Measurements from ENCODE around the gene RAB7A. TPM values are rescaled to one million over a fixed set of nuclear protein-coding genes. Genes with fewer than 3 reads are reported as not detected.

Gene RAB7A
- total RNA-seq, 1 experiment from 2014 or later, result 284 TPM

GRCh38 chr3:128807186-128807830 is 81.3 kb downstream of the RAB7A start:
- no peak for TF ChIP-seq CTCF (IDR thresholded peaks at IDR 0.05; ENCODE audit: insufficient read depth in 1 of 2, low read depth in 1 of 2, low read length in 1 of 2, severe bottlenecking in 1 of 2, unreplicated experiment in 1 of 2)
- Mint-ChIP-seq H3K27ac (ENCODE audit: unreplicated experiment) (no peak overlapping the region), H3K4me1 (ENCODE audit: low read depth, unreplicated experiment) (no peaks in the 10 kb centered on the region), H3K27me3 (ENCODE audit: insufficient read depth, unreplicated experiment) (no peaks in the 10 kb centered on the region), H3K4me3 (ENCODE audit: unreplicated experiment) (no peak overlapping the region), H3K9me3 (ENCODE audit: unreplicated experiment) (no peaks in the 10 kb centered on the region), H3K36me3 (ENCODE audit: insufficient read depth, unreplicated experiment) (peaks cover 72% of the 10 kb centered on the region)
- H3K27me3 ChIP-seq (replicated peaks; ENCODE audit: control insufficient read depth, insufficient read depth, low read length), result no peaks in the 10 kb centered on the region
- H3K4me1 ChIP-seq, result no peaks in the 10 kb centered on the region
- no TSS peak for BruUV-seq (replicated peaks)
- H3K4me3 ChIP-seq (ENCODE audit: low read depth, low read length), result no peak overlapping the region
- DNase-seq, result no peak
- intact Hi-C loops (cut with micrococcal nuclease; ENCODE audit: unreplicated experiment), result no loop called here
- H3K9me3 ChIP-seq, result no peaks in the 10 kb centered on the region
- CTCF ChIA-PET, result no interaction called here
- POLR2A ChIA-PET, result no interaction called here
- H3K36me3 ChIP-seq (ENCODE audit: control insufficient read depth, insufficient read depth, low read length), result peaks cover 2% of the 10 kb centered on the region

DNA sequence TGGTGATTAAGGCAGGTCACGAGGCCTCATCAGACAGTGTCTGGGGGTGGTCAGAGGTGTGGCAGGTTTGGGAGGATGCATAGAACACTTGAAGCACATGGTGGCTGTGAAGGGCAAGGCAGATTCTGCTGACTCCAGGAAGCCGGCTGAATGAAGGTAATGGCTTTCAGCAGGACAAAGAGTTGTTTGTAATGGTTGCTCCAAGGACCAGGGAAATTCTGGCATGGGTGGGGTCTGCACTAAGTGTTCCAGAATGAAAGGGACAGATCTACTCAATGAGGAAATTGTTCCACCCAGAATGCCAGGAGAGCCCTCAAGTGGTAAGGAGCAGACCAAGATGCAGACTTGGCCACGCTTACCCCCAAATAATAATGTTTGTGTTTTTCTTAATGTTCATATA is 82.7 kb downstream of the RAB7A start:
- no peak overlapping the region for H3K27ac Mint-ChIP-seq (ENCODE audit: unreplicated experiment)
- no peak for TF ChIP-seq CTCF (IDR thresholded peaks at IDR 0.05; ENCODE audit: insufficient read depth in 1 of 2, low read depth in 1 of 2, low read length in 1 of 2, severe bottlenecking in 1 of 2, unreplicated experiment in 1 of 2)
- ChIA-PET CTCF (no interaction called here), POLR2A (no interaction called here)
- Histone ChIP-seq H3K4me1 (no peaks in the 10 kb centered on the region), H3K27me3 (replicated peaks; ENCODE audit: control insufficient read depth, insufficient read depth, low read length) (no peaks in the 10 kb centered on the region), H3K9me3 (no peaks in the 10 kb centered on the region), H3K36me3 (ENCODE audit: control insufficient read depth, insufficient read depth, low read length) (peaks cover 4% of the 10 kb centered on the region), H3K4me3 (ENCODE audit: low read depth, low read length) (no peak overlapping the region)
- H3K9me3 Mint-ChIP-seq (ENCODE audit: unreplicated experiment), result no peaks in the 10 kb centered on the region
- H3K36me3 Mint-ChIP-seq (ENCODE audit: insufficient read depth, unreplicated experiment), result peaks cover 73% of the 10 kb centered on the region
- DNase-seq, result no peak
- H3K4me1 Mint-ChIP-seq (ENCODE audit: low read depth, unreplicated experiment), result no peaks in the 10 kb centered on the region
- BruUV-seq (replicated peaks), result no TSS peak
- no peaks in the 10 kb centered on the region for H3K27me3 Mint-ChIP-seq (ENCODE audit: insufficient read depth, unreplicated experiment)
- no peak overlapping the region for H3K4me3 Mint-ChIP-seq (ENCODE audit: unreplicated experiment)
- intact Hi-C loops (cut with micrococcal nuclease; ENCODE audit: unreplicated experiment), result no loop called here

DNA sequence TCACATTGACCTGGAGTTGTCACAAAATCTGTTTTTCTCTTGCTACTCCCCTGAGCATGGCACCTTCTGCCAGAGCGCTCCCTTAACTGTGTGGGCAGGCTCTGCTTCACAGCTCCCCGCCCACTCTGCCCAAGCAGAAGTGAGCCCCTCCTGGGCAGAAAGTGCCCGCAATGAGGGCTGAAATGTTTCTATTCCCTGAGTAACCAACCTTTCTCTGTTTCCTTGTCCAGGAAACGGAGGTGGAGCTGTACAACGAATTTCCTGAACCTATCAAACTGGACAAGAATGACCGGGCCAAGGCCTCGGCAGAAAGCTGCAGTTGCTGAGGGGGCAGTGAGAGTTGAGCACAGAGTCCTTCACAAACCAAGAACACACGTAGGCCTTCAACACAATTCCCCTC is 87.1 kb downstream of the RAB7A start:
- BruUV-seq (replicated peaks), result no TSS peak
- no peaks in the 10 kb centered on the region for H3K27me3 ChIP-seq (replicated peaks; ENCODE audit: control insufficient read depth, insufficient read depth, low read length)
- Mint-ChIP-seq H3K27me3 (ENCODE audit: insufficient read depth, unreplicated experiment) (no peaks in the 10 kb centered on the region), H3K27ac (ENCODE audit: unreplicated experiment) (no peak overlapping the region), H3K9me3 (ENCODE audit: unreplicated experiment) (no peaks in the 10 kb centered on the region), H3K36me3 (ENCODE audit: insufficient read depth, unreplicated experiment) (peaks cover 88% of the 10 kb centered on the region), H3K4me3 (ENCODE audit: unreplicated experiment) (no peak overlapping the region), H3K4me1 (ENCODE audit: low read depth, unreplicated experiment) (no peaks in the 10 kb centered on the region)
- H3K4me1 ChIP-seq, result no peaks in the 10 kb centered on the region
- H3K36me3 ChIP-seq (ENCODE audit: control insufficient read depth, insufficient read depth, low read length), result peaks cover 6% of the 10 kb centered on the region
- no peak for DNase-seq
- ChIA-PET POLR2A (no interaction called here), CTCF (no interaction called here)
- intact Hi-C loops (cut with micrococcal nuclease; ENCODE audit: unreplicated experiment), result no loop called here
- H3K9me3 ChIP-seq, result no peaks in the 10 kb centered on the region
- no peak overlapping the region for H3K4me3 ChIP-seq (ENCODE audit: low read depth, low read length)
- no peak for TF ChIP-seq CTCF (IDR thresholded peaks at IDR 0.05; ENCODE audit: insufficient read depth in 1 of 2, low read depth in 1 of 2, low read length in 1 of 2, severe bottlenecking in 1 of 2, unreplicated experiment in 1 of 2)

All from Caco-2 (cell line).